Psoas muscle (tissue), 8 donors: ENCODE data around the gene TMEM204. TPM values are rescaled to one million over a fixed set of nuclear protein-coding genes. Genes with fewer than 3 reads are reported as not detected.

Experiments
- ATAC-seq, 4 donors: fragments of 200-7000 bp; cut with Tn5 transposase; one replicate each; pipeline ENCODE4 v1.9.1; 2020; ENCODE audit warnings: moderate library complexity in 3 of 4, mild to moderate bottlenecking in 2 of 4
- DNase-seq, 2 donors: peaks; one replicate each; pipeline ENCODE4 v3.0.0-alpha.2; 2020
- H3K27ac ChIP-seq: fragments of 200-600 bp; one replicate; pipeline ENCODE4 v1.8.0; 2022
- H3K27me3 ChIP-seq, 3 donors: fragments of 200-600 bp in 1 of 3; one replicate each; pipeline versions ENCODE4 v1.6.1 to v1.8.0; 2013 to 2022; ENCODE audit warnings: low read length in 2 of 3, mild to moderate bottlenecking in 2 of 3, moderate library complexity in 1 of 3; ENCODE audit not compliant: insufficient read depth in 3 of 3
- H3K36me3 ChIP-seq, 2 donors: fragments of 200-600 bp in 1 of 2; one replicate each; pipeline versions ENCODE4 v1.6.1 to v1.8.0; 2013 to 2022; ENCODE audit warnings: low read depth in 1 of 2, mild to moderate bottlenecking in 1 of 2, moderate library complexity in 1 of 2; ENCODE audit not compliant: insufficient read depth in 1 of 2
- H3K4me1 ChIP-seq: fragments of 200-600 bp; one replicate; pipeline ENCODE4 v1.8.0; 2022
- H3K4me3 ChIP-seq: fragments of 200-600 bp; one replicate; pipeline ENCODE4 v1.8.0; 2022; ENCODE audit warnings: mild to moderate bottlenecking
- H3K9me3 ChIP-seq: fragments of 200-600 bp; one replicate; pipeline ENCODE4 v1.8.0; 2022
- WGBS, 3 donors: extraction: QIAGEN DNeasy Blood & Tissue Kit; methylation state at CpG; one replicate each; pipeline versions ENCODE4 v1.1.6 to v1.1.7; 2013; 5-methylcytosine and 5-hydroxymethylcytosine counted together
- intact Hi-C, 2 donors: fragments of 100-400 bp; cut with DNase I; formaldehyde crosslinking; loops; one replicate each; pipeline versions ENCODE4 v1.11.0 to v1.14.2; 2022
- polyA plus RNA-seq, 3 donors: library from polyadenylated mRNA; stranded (reverse); fragments of 200-250 nt; gene quantifications; one replicate each; pipeline ENCODE4 v1.2.3, GENCODE V29; 2013
- total RNA-seq, 4 donors: library from RNA; stranded (reverse); fragmentation: NEBNext Ultra II Directional in 2 of 4; extraction: Animal tissue kit (Norgen Biotek cat#: 25700) in 2 of 4; gene quantifications; one replicate each; pipeline versions ENCODE4 v1.2.1 to v1.2.4, GENCODE V29; 2021 to 2023
- TF ChIP-seq, protein P1 (sequence below): fragments of 200-600 bp; IDR thresholded peaks from one replicate; pipeline ENCODE4 v1.8.0; 2022; ENCODE audit warnings: antibody characterized with exemption
- donor health status: healthy with polysubstance abuse.
- donor health status: DM: no; HTN: no; CAD: no; lungs with moderate emphysema.
- donor health status: Bipolar disorder and iron deficiency.
- donor health status: healthy.
- donor health status: DM: yes; HTN: yes; CAD: no.
- donor health status: DM: no; HTN: no; CAD: no.
- donor health status: DM: no; HTN: no; CAD: no.
- donor health status: DM: yes; HTN: yes; CAD: no.

Gene TMEM204
- total and polyA plus RNA-seq, 7 donors = 7.5 to 22.3 (median 11.8) TPM

DNA sequence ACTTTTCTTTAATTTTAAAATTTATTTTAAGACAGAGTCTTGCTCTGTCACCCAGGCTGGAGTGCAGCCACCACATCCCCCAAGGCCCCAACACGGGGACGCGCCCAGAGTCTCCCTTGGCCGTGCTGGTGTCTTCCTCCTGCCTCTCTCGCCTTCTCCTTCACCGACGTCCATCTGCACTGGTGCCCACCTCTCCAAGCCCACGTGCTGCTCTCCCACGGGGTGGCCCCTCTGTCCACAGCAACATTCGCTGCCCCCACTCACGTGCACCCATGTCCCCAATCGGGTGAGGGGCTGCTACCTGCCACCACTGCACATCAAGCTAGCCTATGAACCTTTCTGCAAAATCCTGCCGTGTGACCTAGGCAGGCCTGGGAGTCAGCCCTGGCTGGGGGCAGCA lies 3.1 kb downstream of the TMEM204 start:
- H3K9me3 ChIP-seq = no peaks in the 10 kb centered on the region
- ATAC-seq (no peak), DNase-seq (peak in 1 of 2 donors; percentile 53)
- peaks cover 0 to 20% of the 10 kb centered on the region in 2 donors for H3K36me3 ChIP-seq
- TF ChIP-seq, protein P1, sequence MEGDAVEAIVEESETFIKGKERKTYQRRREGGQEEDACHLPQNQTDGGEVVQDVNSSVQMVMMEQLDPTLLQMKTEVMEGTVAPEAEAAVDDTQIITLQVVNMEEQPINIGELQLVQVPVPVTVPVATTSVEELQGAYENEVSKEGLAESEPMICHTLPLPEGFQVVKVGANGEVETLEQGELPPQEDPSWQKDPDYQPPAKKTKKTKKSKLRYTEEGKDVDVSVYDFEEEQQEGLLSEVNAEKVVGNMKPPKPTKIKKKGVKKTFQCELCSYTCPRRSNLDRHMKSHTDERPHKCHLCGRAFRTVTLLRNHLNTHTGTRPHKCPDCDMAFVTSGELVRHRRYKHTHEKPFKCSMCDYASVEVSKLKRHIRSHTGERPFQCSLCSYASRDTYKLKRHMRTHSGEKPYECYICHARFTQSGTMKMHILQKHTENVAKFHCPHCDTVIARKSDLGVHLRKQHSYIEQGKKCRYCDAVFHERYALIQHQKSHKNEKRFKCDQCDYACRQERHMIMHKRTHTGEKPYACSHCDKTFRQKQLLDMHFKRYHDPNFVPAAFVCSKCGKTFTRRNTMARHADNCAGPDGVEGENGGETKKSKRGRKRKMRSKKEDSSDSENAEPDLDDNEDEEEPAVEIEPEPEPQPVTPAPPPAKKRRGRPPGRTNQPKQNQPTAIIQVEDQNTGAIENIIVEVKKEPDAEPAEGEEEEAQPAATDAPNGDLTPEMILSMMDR = no peak
- H3K4me1 ChIP-seq = peaks cover 11% of the 10 kb centered on the region
- 68 to 76% (median 75%) methylated on average over 13 of the region's 13 CpGs for WGBS, 3 donors
- H3K27ac ChIP-seq = peak overlapping the region; percentile 36
- intact Hi-C loops = no loop called here
- no peaks in the 10 kb centered on the region for H3K27me3 ChIP-seq
- peak overlapping the region; percentile 72 for H3K4me3 ChIP-seq

DNA sequence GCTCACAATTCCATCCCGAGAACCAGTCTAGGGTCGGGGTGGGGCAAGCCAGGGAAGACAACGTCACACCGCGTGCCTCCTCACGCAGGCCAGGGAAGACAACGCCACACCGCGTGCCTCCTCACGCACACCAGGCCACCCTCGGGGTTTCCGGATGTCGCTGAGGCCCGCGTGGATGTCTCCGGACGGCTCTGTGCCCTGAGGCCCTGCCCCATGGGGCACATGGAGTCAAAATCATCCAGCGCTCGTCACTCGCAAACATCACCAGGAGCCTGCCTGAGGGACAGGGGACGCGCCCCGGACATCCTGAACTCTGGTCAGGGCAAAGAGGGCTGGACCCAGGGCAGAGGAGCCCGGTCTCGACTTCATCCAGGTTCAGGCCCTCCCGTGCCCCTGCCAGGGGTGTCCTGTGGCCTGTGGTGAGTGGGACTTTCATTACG lies 3.7 kb downstream of the TMEM204 start:
- Histone ChIP-seq H3K27me3 (no peaks in the 10 kb centered on the region), H3K9me3 (no peaks in the 10 kb centered on the region), H3K4me1 (peaks cover 7% of the 10 kb centered on the region), H3K4me3 (peak overlapping the region; percentile 72), H3K27ac (peak overlapping the region; percentile 36), H3K36me3 (peaks cover 0 to 21% of the 10 kb centered on the region in 2 donors)
- TF ChIP-seq, protein P1 = no peak
- 78 to 82% (median 79%) methylated on average over 27 of the region's 27 CpGs for WGBS, 3 donors
- ATAC-seq (no peak), DNase-seq (peak in 1 of 2 donors; percentile 56)
- intact Hi-C loops = no loop called here

- ATAC-seq (no peak), DNase-seq (peak in 1 of 2 donors; percentile 49)
- no peak overlapping the region for H3K27ac ChIP-seq
- peaks cover 0 to 21% of the 10 kb centered on the region in 2 donors for H3K36me3 ChIP-seq
- H3K4me1 ChIP-seq = peaks cover under 1% of the 10 kb centered on the region
- intact Hi-C loops = no loop called here
- no peaks in the 10 kb centered on the region for H3K9me3 ChIP-seq
- WGBS, 3 donors = 76 to 80% (median 78%) methylated on average over 26 of the region's 26 CpGs
- TF ChIP-seq, protein P1 = no peak
- peak overlapping the region; percentile 72 for H3K4me3 ChIP-seq
- no peaks in the 10 kb centered on the region for H3K27me3 ChIP-seq
These were observed 4.4 kb downstream of the TMEM204 start for GRCh38 chr16:1537763-1538289.

DNA sequence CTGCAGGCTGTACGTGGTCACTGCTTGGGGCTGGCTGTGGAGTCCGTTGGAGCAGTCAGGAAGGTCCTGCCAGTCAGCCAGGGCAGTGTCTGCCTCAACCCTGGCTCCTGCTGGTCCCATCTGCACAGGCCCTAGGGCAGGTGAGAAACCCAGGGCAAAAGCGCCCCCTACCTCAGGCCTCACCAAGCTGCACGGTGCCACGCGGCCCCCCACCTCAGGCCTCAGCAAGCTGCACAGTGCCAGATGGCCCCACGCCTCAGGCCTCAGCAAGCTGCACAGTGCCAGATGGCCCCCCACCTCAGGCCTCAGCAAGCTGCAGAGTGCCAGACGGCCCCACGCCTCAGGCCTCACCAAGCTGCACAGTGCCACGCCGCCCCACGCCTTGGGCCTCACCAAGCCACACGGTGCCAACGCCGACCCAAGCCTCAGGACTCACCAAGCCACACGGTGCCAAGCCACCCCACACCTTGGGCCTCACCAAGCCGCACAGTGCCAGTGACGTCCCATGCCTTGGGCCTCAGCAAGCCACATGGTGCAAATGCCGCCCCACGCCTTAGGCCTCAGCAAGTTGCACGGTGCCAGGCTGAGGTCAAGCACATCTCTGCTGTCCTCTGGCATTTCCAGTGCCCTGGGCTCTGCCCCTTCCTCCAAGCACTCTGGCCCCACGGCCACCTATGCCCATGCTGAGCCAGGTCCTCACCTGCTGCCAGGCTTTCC lies 5.5 kb downstream of the TMEM204 start:
- ATAC-seq (peak in 2 of 4 donors; percentile 26 to 60), DNase-seq (peak in 1 of 2 donors; percentile 55)
- WGBS, 3 donors = 76 to 84% (median 77%) methylated on average over 22 of the region's 22 CpGs
- intact Hi-C loops = no loop called here
- TF ChIP-seq, protein P1 = no peak
- no peaks in the 10 kb centered on the region for H3K9me3 ChIP-seq
- H3K36me3 ChIP-seq = peaks cover 0 to 21% of the 10 kb centered on the region in 2 donors
- H3K27ac ChIP-seq = no peak overlapping the region
- no peak overlapping the region for H3K4me3 ChIP-seq
- H3K4me1 ChIP-seq = no peaks in the 10 kb centered on the region
- no peaks in the 10 kb centered on the region for H3K27me3 ChIP-seq
